ENCODE measurements around the gene GIN1. TPM values are rescaled to one million over a fixed set of nuclear protein-coding genes. Genes with fewer than 3 reads are reported as not detected.

GIN1 gene
- total RNA-seq, 1 donor: 1.1 TPM

- DNase-seq (ENCODE audit: low read depth in 2 of 3, low spot score in 2 of 3): peak in 2 of 3 donors; percentile 26 to 73
These were observed 78.8 kb downstream of the GIN1 start for GRCh38 chr5:103041071-103041676.

- no peak for DNase-seq (ENCODE audit: low read depth in 2 of 3, low spot score in 2 of 3)
These were observed 82.1 kb downstream of the GIN1 start for GRCh38 chr5:103037673-103038455.

GRCh38 chr5:103036601-103037000, 83.3 kb downstream of the GIN1 start:
- no peak for DNase-seq (ENCODE audit: low read depth in 2 of 3, low spot score in 2 of 3)

Other genes with a start within 250 kb of the GIN1 start
- 36.1 TPM for gene PPIP5K2, start 163 bp upstream of the GIN1 start, total RNA-seq
- gene MACIR, start 138.6 kb upstream of the GIN1 start, total RNA-seq: 11.3 TPM